ENCODE data around the gene ACBD4. TPM values are rescaled to one million over a fixed set of nuclear protein-coding genes. Genes with fewer than 3 reads are reported as not detected.
A peak's percentile ranks its signal among the peaks of the same experiment; 100 is the strongest.

ACBD4 gene
- total RNA-seq, 1 experiment from 2014 or later, result 9.7 TPM

DNA sequence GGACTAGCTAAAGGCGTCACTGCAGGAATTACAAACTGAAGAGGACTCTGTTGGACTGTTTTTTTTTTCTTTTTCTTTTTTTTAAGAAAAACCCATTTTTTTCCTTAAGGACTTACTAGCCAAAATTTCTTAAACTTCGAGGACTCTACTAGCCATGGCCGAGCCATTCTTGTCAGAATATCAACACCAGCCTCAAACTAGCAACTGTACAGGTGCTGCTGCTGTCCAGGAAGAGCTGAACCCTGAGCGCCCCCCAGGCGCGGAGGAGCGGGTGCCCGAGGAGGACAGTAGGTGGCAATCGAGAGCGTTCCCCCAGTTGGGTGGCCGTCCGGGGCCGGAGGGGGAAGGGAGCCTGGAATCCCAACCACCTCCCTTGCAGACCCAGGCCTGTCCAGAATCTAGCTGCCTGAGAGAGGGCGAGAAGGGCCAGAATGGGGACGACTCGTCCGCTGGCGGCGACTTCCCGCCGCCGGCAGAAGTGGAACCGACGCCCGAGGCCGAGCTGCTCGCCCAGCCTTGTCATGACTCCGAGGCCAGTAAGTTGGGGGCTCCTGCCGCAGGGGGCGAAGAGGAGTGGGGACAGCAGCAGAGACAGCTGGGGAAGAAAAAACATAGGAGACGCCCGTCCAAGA, 13.7 kb downstream of the ACBD4 start:
- Histone ChIP-seq H2BK12ac (ENCODE audit: insufficient read length, low read depth, low read length) (no peak overlapping the region), H3K27ac (ENCODE audit: insufficient read length, low read depth, low read length) (no peak overlapping the region), H4K91ac (ENCODE audit: insufficient read length, low read depth, low read length) (no peak overlapping the region), H3K79me1 (ENCODE audit: insufficient read depth, low read depth, low read length, poor library complexity, severe bottlenecking) (peaks cover 4% of the 10 kb centered on the region), H3K4me2 (ENCODE audit: insufficient read depth, insufficient read length, low read length) (peak overlapping the region; percentile 91), H4K20me1 (ENCODE audit: control insufficient read depth, insufficient read depth, insufficient read length) (no peaks in the 10 kb centered on the region), H3K56ac (ENCODE audit: insufficient read length, low read depth, low read length) (no peak overlapping the region), H3K79me2 (ENCODE audit: insufficient read depth, low read length) (no peaks in the 10 kb centered on the region; the same call in 1 of the 2 replicates), H3K23me2 (ENCODE audit: insufficient read length, low read depth, low read length, poor library complexity, severe bottlenecking) (peaks cover 16% of the 10 kb centered on the region), H3K4me1 (ENCODE audit: insufficient read depth, low read length) (peaks cover 2% of the 10 kb centered on the region; the same call in 1 of the 2 replicates), H4K8ac (replicated peaks; ENCODE audit: insufficient read length, low read depth, low read length) (no peak overlapping the region), H3K27me3 (ENCODE audit: insufficient read depth, low read length) (no peaks in the 10 kb centered on the region), H2BK20ac (ENCODE audit: low read depth, low read length, poor library complexity, severe bottlenecking) (no peak overlapping the region), H2AK5ac (ENCODE audit: insufficient read length, low read length) (no peak overlapping the region), H3K4ac (ENCODE audit: low read depth, low read length) (no peak overlapping the region), H2AFZ (ENCODE audit: low read length) (no peak overlapping the region), H4K5ac (ENCODE audit: insufficient read length, low read depth, low read length) (no peak overlapping the region), H2BK15ac (ENCODE audit: low read depth, low read length) (no peak overlapping the region), H3K18ac (ENCODE audit: insufficient read length, low read depth, low read length) (no peak overlapping the region), H2BK5ac (ENCODE audit: insufficient read length, low read length) (no peak overlapping the region), H3K9ac (ENCODE audit: extremely low read depth, insufficient read length, low read length) (peak overlapping the region; percentile 78), H3K9me3 (ENCODE audit: control insufficient read depth, low read depth, low read length) (no peaks in the 10 kb centered on the region), H2BK120ac (ENCODE audit: low read depth, low read length, poor library complexity, severe bottlenecking) (no peak overlapping the region), H3K23ac (ENCODE audit: insufficient read length, low read depth, low read length) (no peak overlapping the region), H3T11ph (ENCODE audit: low read length) (no peak overlapping the region), H3K14ac (ENCODE audit: insufficient read depth, low read length) (peak overlapping the region; percentile 45)
- Mint-ChIP-seq H3K9me3 (no peaks in the 10 kb centered on the region; a peak in 1 of 5 replicates), H3K4me1 (peaks cover 30 to 37% of the 10 kb centered on the region in 2 experiments), H3K36me3 (ENCODE audit: insufficient read depth in 1 of 3, low read depth in 3 of 3) (peaks cover 0 to 5% (median 3%) of the 10 kb centered on the region in 3 experiments; a peak in 2 of 7 replicates), H3K27ac (peak overlapping the region; percentile 97 to 99 (median 97)), H3K27me3 (ENCODE audit: low read depth) (no peaks in the 10 kb centered on the region; the same call in none of the 2 replicates), H3K4me3 (peak overlapping the region; percentile 98 to 99)
- TF ChIP-seq, protein P1, sequence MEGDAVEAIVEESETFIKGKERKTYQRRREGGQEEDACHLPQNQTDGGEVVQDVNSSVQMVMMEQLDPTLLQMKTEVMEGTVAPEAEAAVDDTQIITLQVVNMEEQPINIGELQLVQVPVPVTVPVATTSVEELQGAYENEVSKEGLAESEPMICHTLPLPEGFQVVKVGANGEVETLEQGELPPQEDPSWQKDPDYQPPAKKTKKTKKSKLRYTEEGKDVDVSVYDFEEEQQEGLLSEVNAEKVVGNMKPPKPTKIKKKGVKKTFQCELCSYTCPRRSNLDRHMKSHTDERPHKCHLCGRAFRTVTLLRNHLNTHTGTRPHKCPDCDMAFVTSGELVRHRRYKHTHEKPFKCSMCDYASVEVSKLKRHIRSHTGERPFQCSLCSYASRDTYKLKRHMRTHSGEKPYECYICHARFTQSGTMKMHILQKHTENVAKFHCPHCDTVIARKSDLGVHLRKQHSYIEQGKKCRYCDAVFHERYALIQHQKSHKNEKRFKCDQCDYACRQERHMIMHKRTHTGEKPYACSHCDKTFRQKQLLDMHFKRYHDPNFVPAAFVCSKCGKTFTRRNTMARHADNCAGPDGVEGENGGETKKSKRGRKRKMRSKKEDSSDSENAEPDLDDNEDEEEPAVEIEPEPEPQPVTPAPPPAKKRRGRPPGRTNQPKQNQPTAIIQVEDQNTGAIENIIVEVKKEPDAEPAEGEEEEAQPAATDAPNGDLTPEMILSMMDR (conservative IDR thresholded peaks at IDR 0.05), result peak; percentile 81
- DNase-seq, result peak; percentile 92
- no CpG with 5 or more reads among the region's 32 CpGs for WGBS (ENCODE audit: extremely low coverage, insufficient read length, low lambda C conversion rate)

All from H9 (cell line).